Chondrocyte (in vitro differentiated cells): Measurements from ENCODE around the gene PKM. TPM values are rescaled to one million over a fixed set of nuclear protein-coding genes. Genes with fewer than 3 reads are reported as not detected.
"Not testable (repeated sequence)": the region's sequence is repeated elsewhere in the genome, so short reads cannot be mapped to it uniquely, and the experiment has no call there.

ENCODE experiments used
- DNase-seq: peaks from one replicate; pipeline ENCODE4 v3.0.0; 2021; ENCODE audit warnings: mixed read lengths, low spot score
- H3K27ac Mint-ChIP-seq: one replicate; pipeline ENCODE4 v1.8.0; 2021; ENCODE audit warnings: mild to moderate bottlenecking, moderate library complexity, mixed read lengths; ENCODE audit not compliant: unreplicated experiment
- H3K27me3 Mint-ChIP-seq: 2 replicates; pipeline ENCODE4 v1.8.0; 2021; ENCODE audit warnings: low read depth, mixed read lengths
- H3K36me3 Mint-ChIP-seq: 2 replicates; pipeline ENCODE4 v1.8.0; 2021; ENCODE audit warnings: low read depth, mixed read lengths
- H3K4me1 Mint-ChIP-seq: 2 replicates; pipeline ENCODE4 v1.8.0; 2021; ENCODE audit warnings: low read depth, mild to moderate bottlenecking, mixed read lengths
- H3K4me3 Mint-ChIP-seq: one replicate; pipeline ENCODE4 v1.8.0; 2021; ENCODE audit warnings: mild to moderate bottlenecking, moderate library complexity, mixed read lengths; ENCODE audit not compliant: unreplicated experiment
- H3K9me3 Mint-ChIP-seq: 2 replicates; pipeline ENCODE4 v1.8.0; 2021; ENCODE audit warnings: low read depth, mixed read lengths
- long read RNA-seq: library from polyadenylated mRNA; stranded (forward); transcript quantifications from one replicate; pipeline ENCODE4 v2.0.0, GENCODE V29; 2021
- total RNA-seq: library from RNA; stranded (reverse); gene quantifications from 3 replicates; pipeline ENCODE4 v1.2.1, GENCODE V29; 2021
- TF ChIP-seq, protein P1 (sequence below): fragments of 200-600 bp; sonication (generic); IDR thresholded peaks from 2 replicates; pipeline ENCODE4 v1.5.0; 2021; ENCODE audit warnings: antibody characterized with exemption, mild to moderate bottlenecking, moderate library complexity

The PKM gene
- total RNA-seq, result 909 to 976 TPM (median 944 TPM) in 3 replicates
- long read RNA-seq, transcript PKM-202 (11 exons, 2,318 nt), result major isoform, 2,074 of 2,500 reads
- long read RNA-seq, transcript PKM-212 (3 exons, 3,016 nt), result minor isoform, 7 of 2,500 reads
- long read RNA-seq, transcript PKM-214 (2 exons, 2,301 nt), result minor isoform, 7 of 2,500 reads
- long read RNA-seq, partial matches to known transcripts, result 66 of 2,500 reads
- long read RNA-seq, other reads (novel, unspliced or antisense), result 345 of 2,500 reads

DNA sequence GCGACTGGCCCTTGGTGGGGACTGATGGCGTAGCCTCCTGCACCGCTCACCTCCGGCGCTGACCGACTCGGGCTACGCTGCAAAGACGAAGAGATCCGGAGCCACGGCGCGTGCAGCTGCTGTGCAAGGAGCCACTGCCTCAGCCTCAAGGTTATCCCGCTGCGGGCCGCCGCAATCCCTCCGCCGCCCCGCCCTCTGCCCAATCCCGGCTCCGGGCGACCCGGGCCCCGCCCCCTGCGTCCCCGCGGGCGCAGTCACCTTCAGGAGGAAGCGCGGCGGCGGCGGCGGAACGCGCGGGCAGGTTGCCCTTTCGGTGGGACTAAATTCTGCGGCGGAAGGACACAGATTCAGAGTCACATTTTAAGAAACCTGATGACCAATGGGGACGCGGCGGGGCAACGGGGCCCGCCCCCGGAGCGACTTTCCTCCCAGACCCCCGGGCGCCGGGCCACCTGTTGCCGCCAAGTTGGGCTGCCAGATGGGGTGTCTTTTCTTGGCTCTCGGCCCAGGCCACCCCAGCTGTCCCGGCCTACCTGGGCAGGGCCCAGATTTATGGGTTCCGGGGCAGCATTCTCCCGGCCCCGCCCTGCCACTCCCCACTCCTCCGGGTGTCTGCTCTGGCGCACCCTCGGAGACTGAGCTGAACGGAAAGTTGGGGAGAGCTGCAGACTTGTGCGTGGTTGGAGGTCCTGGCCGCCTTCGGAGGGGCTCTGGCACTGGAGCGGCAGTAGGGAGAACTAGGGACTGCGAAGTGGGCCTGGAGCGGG, at the start of gene PKM:
TSS of gene PKM (minus strand) at position 125 of the 767 bp plus-strand sequence. CDS start 12,093 bp downstream, outside the sequence.
- Mint-ChIP-seq H3K9me3 (no peaks in the 10 kb centered on the region), H3K4me1 (peaks cover 47% of the 10 kb centered on the region), H3K27ac (peak within 1 kb of the TSS; percentile 98), H3K4me3 (peak within 1 kb of the TSS; percentile 97), H3K27me3 (no peaks in the 10 kb centered on the region), H3K36me3 (peaks cover 3% of the 10 kb centered on the region)
- TF ChIP-seq, protein P1, sequence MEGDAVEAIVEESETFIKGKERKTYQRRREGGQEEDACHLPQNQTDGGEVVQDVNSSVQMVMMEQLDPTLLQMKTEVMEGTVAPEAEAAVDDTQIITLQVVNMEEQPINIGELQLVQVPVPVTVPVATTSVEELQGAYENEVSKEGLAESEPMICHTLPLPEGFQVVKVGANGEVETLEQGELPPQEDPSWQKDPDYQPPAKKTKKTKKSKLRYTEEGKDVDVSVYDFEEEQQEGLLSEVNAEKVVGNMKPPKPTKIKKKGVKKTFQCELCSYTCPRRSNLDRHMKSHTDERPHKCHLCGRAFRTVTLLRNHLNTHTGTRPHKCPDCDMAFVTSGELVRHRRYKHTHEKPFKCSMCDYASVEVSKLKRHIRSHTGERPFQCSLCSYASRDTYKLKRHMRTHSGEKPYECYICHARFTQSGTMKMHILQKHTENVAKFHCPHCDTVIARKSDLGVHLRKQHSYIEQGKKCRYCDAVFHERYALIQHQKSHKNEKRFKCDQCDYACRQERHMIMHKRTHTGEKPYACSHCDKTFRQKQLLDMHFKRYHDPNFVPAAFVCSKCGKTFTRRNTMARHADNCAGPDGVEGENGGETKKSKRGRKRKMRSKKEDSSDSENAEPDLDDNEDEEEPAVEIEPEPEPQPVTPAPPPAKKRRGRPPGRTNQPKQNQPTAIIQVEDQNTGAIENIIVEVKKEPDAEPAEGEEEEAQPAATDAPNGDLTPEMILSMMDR, result no peak
- DNase-seq, result peak; percentile 98

DNA sequence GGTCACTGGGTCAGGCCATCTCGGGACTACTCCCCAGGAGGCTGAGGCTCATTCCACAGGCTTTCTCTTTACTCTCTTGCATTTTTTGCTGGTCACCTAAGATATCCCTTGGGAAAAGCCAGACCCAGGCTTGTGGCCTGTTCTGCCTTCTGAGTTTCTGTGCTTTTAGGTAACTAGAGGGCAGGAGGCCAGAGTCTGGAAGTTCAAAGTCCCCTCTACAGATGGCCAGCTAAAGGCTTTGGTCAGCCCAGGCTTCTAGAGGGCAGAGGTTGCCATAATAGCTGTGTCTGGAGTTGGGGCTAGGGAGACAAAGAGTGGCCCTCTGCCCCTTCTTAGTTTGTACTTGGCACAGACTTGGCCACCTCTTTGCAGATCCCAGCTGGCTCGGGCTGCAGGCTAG, 49.8 kb upstream of the PKM start:
- H3K4me1 Mint-ChIP-seq, result no peaks in the 10 kb centered on the region
- H3K27ac Mint-ChIP-seq, result no peak overlapping the region
- no peak overlapping the region for H3K4me3 Mint-ChIP-seq
- no peaks in the 10 kb centered on the region for H3K27me3 Mint-ChIP-seq
- no peak for DNase-seq
- TF ChIP-seq, protein P1, result no peak
- H3K36me3 Mint-ChIP-seq, result peaks cover 1% of the 10 kb centered on the region
- H3K9me3 Mint-ChIP-seq, result no peaks in the 10 kb centered on the region

DNA sequence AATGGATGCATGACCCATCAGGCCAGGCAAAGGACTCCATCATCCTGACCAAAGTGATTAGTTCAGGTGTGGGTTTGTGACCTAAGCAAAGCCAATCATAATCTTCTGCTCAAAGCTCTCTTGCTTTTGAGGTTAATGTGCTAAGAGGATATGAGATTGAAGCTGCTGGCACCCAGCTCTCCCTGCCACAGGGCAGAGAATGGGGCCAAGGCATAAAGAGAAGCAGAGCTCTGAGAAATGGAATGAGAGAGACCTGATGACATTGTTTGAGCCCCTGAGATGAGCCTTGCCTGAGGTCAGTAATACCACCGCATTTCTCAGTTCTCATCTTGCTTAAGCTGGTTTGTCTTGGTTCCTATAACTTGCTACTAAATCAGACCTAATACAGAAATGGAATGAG, 47.7 kb upstream of the PKM start:
- Mint-ChIP-seq H3K4me3 (no peak overlapping the region), H3K27me3 (no peaks in the 10 kb centered on the region), H3K9me3 (no peaks in the 10 kb centered on the region), H3K4me1 (no peaks in the 10 kb centered on the region), H3K27ac (no peak overlapping the region), H3K36me3 (peaks cover 1% of the 10 kb centered on the region)
- TF ChIP-seq, protein P1, result no peak
- DNase-seq, result no peak

DNA sequence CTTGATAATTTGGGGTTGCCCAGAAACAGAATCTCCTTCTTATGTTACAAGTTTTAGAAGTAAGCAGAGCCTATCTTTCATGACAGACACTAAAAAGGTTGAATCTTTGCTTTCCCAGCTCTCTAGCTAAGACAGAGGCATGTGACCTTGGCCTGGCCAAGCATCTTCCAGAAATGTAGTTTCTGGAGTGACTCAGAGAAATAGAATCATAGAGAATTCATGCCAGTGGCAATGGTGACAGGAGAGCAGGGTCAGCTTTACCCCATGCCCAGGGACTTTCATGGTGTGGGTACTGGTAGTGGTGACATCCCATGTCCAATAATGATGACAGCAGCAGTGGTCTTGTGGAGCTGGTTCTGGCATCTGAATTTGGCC, 45.3 kb upstream of the PKM start:
- DNase-seq, result no peak
- H3K4me3 Mint-ChIP-seq, result no peak overlapping the region
- H3K4me1 Mint-ChIP-seq, result peaks cover 14% of the 10 kb centered on the region
- no peaks in the 10 kb centered on the region for H3K36me3 Mint-ChIP-seq
- no peaks in the 10 kb centered on the region for H3K9me3 Mint-ChIP-seq
- H3K27ac Mint-ChIP-seq, result no peak overlapping the region
- TF ChIP-seq, protein P1, result no peak
- H3K27me3 Mint-ChIP-seq, result no peaks in the 10 kb centered on the region

DNA sequence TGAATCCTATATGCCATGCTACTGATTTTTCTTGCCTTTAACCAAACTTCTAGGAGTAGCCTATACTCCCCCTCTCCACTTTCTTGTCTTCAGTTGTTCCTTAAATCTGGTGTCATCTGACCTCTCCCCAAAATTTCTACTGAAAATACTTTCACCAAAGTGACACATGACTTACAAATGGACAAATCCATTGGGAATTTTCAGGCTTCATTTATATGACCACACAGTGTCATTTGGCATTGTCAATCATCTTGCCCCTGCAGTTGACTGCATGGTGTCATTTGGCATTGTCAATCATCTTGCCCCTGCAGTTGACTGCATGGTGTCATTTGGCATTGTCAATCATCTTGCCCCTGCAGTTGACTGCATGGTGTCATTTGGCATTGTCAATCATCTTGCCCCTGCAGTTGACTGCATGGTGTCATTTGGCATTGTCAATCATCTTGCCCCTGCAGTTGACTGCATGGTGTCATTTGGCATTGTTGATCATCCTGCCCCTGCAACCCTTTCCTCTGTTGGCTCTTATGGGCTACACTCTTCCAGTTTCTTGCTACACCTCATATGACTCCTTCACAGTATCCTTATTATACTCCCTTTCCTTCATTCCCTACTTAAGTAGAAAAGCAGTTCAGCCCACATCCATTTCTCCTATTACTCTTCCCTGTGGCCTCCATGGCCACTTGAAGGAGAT, 44.8 kb upstream of the PKM start:
- not testable (repeated sequence) for H3K36me3 Mint-ChIP-seq, DNase-seq, H3K4me3 Mint-ChIP-seq, H3K9me3 Mint-ChIP-seq, H3K27ac Mint-ChIP-seq, H3K27me3 Mint-ChIP-seq
- peaks cover 20% of the 10 kb centered on the region for H3K4me1 Mint-ChIP-seq
